Breast epithelium (tissue), 4 donors: Measurements from ENCODE around the gene HSPG2. TPM values are rescaled to one million over a fixed set of nuclear protein-coding genes. Genes with fewer than 3 reads are reported as not detected.
A peak's percentile ranks its signal among the peaks of the same experiment; 100 is the strongest.

Experiments used
- DNase-seq, 2 donors: peaks; one replicate each; pipeline ENCODE4 v3.0.0-alpha.2; 2019; ENCODE audit warnings: low spot score in 2 of 2
- H3K27ac ChIP-seq, 2 donors: fragments of 200-600 bp; sonication (generic) in 1 of 2; one replicate each; pipeline ENCODE4 v1.5.1; 2016 to 2019; ENCODE audit warnings: mild to moderate bottlenecking in 1 of 2
- H3K27me3 ChIP-seq, 2 donors: fragments of 200-600 bp; sonication (generic) in 1 of 2; one replicate each; pipeline versions ENCODE4 v1.5.1 to v1.6.0; 2017 to 2019; ENCODE audit warnings: control low read depth in 1 of 2, mild to moderate bottlenecking in 1 of 2
- H3K36me3 ChIP-seq: fragments of 200-600 bp; one replicate; pipeline ENCODE4 v1.5.1; 2019
- H3K4me1 ChIP-seq, 2 donors: fragments of 200-600 bp; sonication (generic); one replicate each; pipeline ENCODE4 v1.5.1; 2016 to 2019; ENCODE audit warnings: control low read depth in 1 of 2
- H3K4me3 ChIP-seq, 3 donors: fragments of 200-600 bp; sonication (generic); 1 replicate in 2 of 3; 2 replicates in 1 of 3; pipeline ENCODE4 v1.5.1; 2016 to 2019; ENCODE audit warnings: mild to moderate bottlenecking in 3 of 3, moderate library complexity in 2 of 3
- H3K9me3 ChIP-seq, 2 donors: fragments of 200-600 bp; sonication (generic) in 1 of 2; one replicate each; pipeline ENCODE4 v1.5.1; 2016 to 2019; ENCODE audit warnings: control low read depth in 1 of 2
- POLR2A ChIP-seq: fragments of 450-650 bp; IDR thresholded peaks from one replicate; pipeline ENCODE4 v1.6.1; 2016; ENCODE audit warnings: antibody characterized with exemption, mild to moderate bottlenecking, moderate library complexity
- POLR2AphosphoS5 ChIP-seq, 3 donors: sonication (generic); formaldehyde crosslinking; IDR thresholded peaks; one replicate each; pipeline ENCODE4 v1.6.1; 2017; ENCODE audit warnings: antibody characterized with exemption in 3 of 3
- intact Hi-C: fragments of 100-400 bp; cut with DNase I; formaldehyde crosslinking; loops from one replicate; pipeline ENCODE4 v1.15.1; 2023; ENCODE audit warnings: low total_unique reads
- total RNA-seq, 3 donors: library from RNA; depleted of rRNA; stranded (reverse); fragments of >200 nt; gene quantifications; one replicate each; pipeline ENCODE4 v1.1.0, GENCODE V29; 2016
- TF ChIP-seq, protein P1 (sequence below), 3 donors: fragments of 450-650 bp; IDR thresholded peaks; one replicate each; pipeline ENCODE4 v1.5.1; 2016 to 2017; ENCODE audit warnings: antibody characterized with exemption in 3 of 3, mild to moderate bottlenecking in 3 of 3, moderate library complexity in 3 of 3

The HSPG2 gene
- total RNA-seq, 3 donors from 2014 or later, result 48.3 to 219 (median 95.0) TPM

DNA sequence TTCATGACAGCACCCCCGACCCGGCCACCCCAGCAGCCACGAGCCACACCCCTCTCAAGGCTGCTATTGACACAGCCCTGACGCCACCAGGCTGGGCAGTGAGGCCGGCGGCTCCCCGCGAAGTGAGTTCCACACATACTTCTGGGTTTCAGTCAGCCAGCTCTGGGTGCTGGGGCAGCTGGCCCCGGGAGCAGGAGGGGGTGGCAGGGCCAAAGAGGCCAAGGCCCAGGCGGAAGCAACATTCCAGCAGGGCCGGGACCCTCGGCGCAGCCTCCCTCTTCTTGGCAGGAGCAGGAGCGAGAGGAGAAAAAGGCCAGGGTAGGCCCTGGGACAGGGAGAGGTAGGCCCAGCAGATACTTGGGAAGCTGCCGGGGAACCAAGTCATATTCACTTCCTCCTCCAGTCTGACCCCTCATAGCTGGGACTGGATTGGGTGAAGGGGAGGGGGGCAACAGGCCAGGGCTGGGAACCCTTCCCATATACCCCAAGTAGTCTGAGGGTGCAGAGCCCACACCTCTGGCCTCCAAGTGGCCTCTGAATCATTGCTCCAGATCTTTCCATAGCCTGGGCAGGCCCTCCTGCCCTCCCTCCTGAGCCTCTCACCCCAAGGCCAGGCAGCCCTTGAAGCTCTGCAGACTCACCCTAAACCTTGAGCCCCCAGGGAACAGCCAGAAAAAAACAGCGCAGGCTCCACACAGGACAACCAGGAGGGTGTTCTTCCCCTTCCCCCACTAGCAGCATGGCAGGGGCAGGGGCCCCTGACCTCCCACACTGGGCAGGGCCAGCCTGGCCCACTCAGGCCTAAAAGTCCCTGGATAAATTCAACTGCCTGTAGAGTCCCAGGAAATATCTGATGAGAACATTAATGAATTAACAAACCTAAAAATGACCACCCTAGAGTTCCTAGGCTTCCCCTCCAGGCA, 5.7 kb downstream of the HSPG2 start:
- peak overlapping the region in 2 of 3 donors; percentile 7 to 47 for H3K4me3 ChIP-seq
- intact Hi-C loops, result no loop called here
- peak in 1 of 2 donors; percentile 82 for DNase-seq

DNA sequence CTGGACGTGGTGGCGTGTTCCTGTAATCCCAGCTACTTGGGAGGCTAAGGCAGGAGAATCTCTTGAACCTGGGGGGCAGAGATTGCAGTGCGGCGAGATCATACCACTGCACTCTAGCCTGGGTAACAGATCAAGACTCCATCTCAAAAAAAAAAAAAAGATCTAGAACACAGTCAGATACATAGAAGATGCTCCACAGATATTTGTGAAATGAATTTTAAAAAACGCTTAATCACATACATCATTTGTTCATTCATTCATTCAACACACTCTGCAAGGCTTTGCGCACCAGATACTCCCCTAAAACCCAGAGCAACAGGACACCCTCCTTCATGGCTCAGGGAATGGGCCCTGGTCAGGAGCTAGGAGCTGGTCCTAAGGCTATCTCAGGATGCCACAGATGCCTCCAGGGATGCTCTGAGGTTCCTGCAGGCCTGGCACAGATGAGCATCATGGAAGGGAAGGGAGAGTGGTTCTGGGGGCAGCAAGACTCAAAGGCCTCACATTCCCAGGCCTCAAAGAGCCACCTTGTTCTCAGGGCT, 6.4 kb downstream of the HSPG2 start:
- peak overlapping the region; percentile 88 to 92 for H3K27ac ChIP-seq
- no peaks in the 10 kb centered on the region for H3K9me3 ChIP-seq
- intact Hi-C loops, result no loop called here
- TF ChIP-seq POLR2AphosphoS5 (IDR thresholded peaks at IDR 0.05) (no peak), POLR2A (no peak)
- TF ChIP-seq, protein P1, sequence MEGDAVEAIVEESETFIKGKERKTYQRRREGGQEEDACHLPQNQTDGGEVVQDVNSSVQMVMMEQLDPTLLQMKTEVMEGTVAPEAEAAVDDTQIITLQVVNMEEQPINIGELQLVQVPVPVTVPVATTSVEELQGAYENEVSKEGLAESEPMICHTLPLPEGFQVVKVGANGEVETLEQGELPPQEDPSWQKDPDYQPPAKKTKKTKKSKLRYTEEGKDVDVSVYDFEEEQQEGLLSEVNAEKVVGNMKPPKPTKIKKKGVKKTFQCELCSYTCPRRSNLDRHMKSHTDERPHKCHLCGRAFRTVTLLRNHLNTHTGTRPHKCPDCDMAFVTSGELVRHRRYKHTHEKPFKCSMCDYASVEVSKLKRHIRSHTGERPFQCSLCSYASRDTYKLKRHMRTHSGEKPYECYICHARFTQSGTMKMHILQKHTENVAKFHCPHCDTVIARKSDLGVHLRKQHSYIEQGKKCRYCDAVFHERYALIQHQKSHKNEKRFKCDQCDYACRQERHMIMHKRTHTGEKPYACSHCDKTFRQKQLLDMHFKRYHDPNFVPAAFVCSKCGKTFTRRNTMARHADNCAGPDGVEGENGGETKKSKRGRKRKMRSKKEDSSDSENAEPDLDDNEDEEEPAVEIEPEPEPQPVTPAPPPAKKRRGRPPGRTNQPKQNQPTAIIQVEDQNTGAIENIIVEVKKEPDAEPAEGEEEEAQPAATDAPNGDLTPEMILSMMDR (IDR thresholded peaks at IDR 0.05), result no peak
- no peak for DNase-seq
- no peaks in the 10 kb centered on the region for H3K36me3 ChIP-seq
- no peaks in the 10 kb centered on the region for H3K27me3 ChIP-seq
- H3K4me3 ChIP-seq, result no peak overlapping the region
- peaks cover 17 to 38% of the 10 kb centered on the region in 2 donors for H3K4me1 ChIP-seq

More for the DNA sequence above, 5.7 kb downstream of the HSPG2 start:
- H3K36me3 ChIP-seq, result no peaks in the 10 kb centered on the region
- no peaks in the 10 kb centered on the region for H3K27me3 ChIP-seq
- TF ChIP-seq POLR2A (no peak), POLR2AphosphoS5 (IDR thresholded peaks at IDR 0.05) (peak in 2 of 3 donors; percentile 23 to 41)
- TF ChIP-seq, protein P1 (IDR thresholded peaks at IDR 0.05), result no peak
- peaks cover 24 to 35% of the 10 kb centered on the region in 2 donors for H3K4me1 ChIP-seq
- no peaks in the 10 kb centered on the region for H3K9me3 ChIP-seq
- H3K27ac ChIP-seq, result peak overlapping the region; percentile 88 to 92

DNA sequence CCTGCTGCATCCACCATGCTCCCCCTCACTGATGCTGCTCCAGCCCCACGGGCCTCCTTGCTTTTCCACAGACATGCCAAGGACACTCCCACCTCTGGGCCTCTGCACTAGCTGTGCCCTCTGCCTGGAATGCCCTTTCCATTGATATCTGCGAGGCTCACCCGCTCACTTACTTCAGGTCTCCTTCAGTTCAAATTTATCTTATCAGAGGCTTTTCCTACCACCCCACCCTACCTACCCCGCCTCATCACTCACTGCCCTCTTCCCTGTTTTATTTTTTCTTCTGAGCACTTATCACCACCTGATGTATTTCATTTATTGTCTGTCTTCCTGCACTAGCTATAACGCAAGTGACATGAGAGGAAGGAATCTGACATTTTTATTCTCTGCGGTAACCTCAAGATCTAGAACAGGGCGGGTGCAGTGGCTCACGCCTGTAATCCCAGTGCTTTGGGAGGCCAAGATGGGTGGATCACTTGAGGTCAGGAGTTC, 7.0 kb downstream of the HSPG2 start:
- DNase-seq, result no peak
- Histone ChIP-seq H3K9me3 (no peaks in the 10 kb centered on the region), H3K36me3 (no peaks in the 10 kb centered on the region), H3K4me3 (no peak overlapping the region), H3K27me3 (no peaks in the 10 kb centered on the region), H3K4me1 (peaks cover 15 to 42% of the 10 kb centered on the region in 2 donors), H3K27ac (peak overlapping the region; percentile 66 to 88)
- TF ChIP-seq, protein P1 (IDR thresholded peaks at IDR 0.05), result no peak
- TF ChIP-seq POLR2A (no peak), POLR2AphosphoS5 (IDR thresholded peaks at IDR 0.05) (no peak)
- intact Hi-C loops, result no loop called here

DNA sequence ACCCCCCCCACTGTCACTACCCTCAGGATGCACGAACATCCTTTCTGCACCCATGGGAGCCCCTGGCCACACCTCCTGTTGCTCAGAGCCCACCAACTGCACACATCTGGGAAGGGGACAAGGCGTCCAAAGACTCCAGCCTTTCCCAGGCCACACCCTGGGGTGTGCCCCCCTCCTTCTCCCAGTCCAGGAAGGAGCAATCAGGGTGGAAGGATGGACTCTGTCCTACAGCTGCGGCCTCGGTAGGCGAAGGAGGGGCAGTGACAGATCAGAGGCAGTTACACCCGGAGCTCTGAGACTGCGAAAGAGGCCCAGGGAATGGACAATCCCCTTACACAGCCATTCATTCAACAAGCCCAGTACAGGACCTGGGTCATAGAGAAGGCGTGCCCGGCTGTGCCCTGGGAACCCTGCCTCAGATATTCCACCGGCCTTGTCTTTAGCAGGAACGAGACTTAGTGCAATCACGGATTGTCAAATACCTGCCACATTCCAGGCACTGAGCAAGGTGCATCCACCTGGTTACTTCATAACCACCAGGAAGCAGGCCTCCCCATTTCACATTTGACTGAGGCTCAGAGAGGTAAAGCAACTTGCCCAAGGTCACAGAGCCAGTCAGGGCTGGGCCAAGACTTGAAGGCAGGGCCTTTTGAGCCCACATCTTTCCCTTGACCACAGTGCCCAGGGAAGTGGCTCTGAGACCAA, 9.4 kb downstream of the HSPG2 start:
- no peaks in the 10 kb centered on the region for H3K9me3 ChIP-seq
- no peaks in the 10 kb centered on the region for H3K36me3 ChIP-seq
- DNase-seq, result no peak
- peaks cover 15 to 28% of the 10 kb centered on the region in 2 donors for H3K4me1 ChIP-seq
- intact Hi-C loops, result no loop called here
- no peak overlapping the region for H3K4me3 ChIP-seq
- H3K27me3 ChIP-seq, result no peaks in the 10 kb centered on the region
- H3K27ac ChIP-seq, result peak overlapping the region; percentile 77 to 94
- TF ChIP-seq POLR2AphosphoS5 (IDR thresholded peaks at IDR 0.05), result peak in 1 of 3 donors; percentile 55
- TF ChIP-seq, protein P1 (IDR thresholded peaks at IDR 0.05), result no peak
